ENCODE data around the gene CORO1C.

GRCh38 chr12:108605000-108605689 lies 126.2 kb downstream of the CORO1C start:
- TF ChIP-seq CTCF (IDR thresholded peaks at IDR 0.05 in 2 of 3, conservative IDR thresholded peaks at IDR 0.05 in 1 of 3; ENCODE audit: borderline replicate concordance in 1 of 3, insufficient read depth in 1 of 3, low read depth in 2 of 3, low read length in 2 of 3) (no peak), POLR2AphosphoS5 (IDR thresholded peaks at IDR 0.05; ENCODE audit: low read depth, low read length) (no peak), ZFX (IDR thresholded peaks at IDR 0.05) (no peak), SP1 (IDR thresholded peaks at IDR 0.05; ENCODE audit: low read depth) (no peak), POLR2A (IDR thresholded peaks at IDR 0.05; ENCODE audit: borderline replicate concordance, extremely low read depth, insufficient read depth, insufficient read length) (no peak)
- TF ChIP-seq, protein P1, sequence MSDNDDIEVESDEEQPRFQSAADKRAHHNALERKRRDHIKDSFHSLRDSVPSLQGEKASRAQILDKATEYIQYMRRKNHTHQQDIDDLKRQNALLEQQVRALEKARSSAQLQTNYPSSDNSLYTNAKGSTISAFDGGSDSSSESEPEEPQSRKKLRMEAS (IDR thresholded peaks at IDR 0.05): no peak

Measured in HCT116 (cell line).